H9 (cell line): ENCODE measurements around the gene SLC23A2. TPM values are rescaled to one million over a fixed set of nuclear protein-coding genes. Genes with fewer than 3 reads are reported as not detected.

Experiments
- DNase-seq: peaks from one replicate; pipeline ENCODE4 v3.0.0-alpha.2; 2017
- H2AFZ ChIP-seq: one replicate; pipeline ENCODE4 v1.6.1; 2013; ENCODE audit warnings: mild to moderate bottlenecking, low read length, control low read depth, moderate library complexity
- H2AK5ac ChIP-seq: 2 replicates; pipeline ENCODE4 v1.6.1; 2013; ENCODE audit warnings: low read length, control low read depth, mixed read lengths; ENCODE audit not compliant: insufficient read length
- H2BK120ac ChIP-seq: one replicate; pipeline ENCODE4 v1.6.1; 2013; ENCODE audit warnings: low read depth, mild to moderate bottlenecking, low read length, control low read depth, inconsistent platforms; ENCODE audit not compliant: poor library complexity, severe bottlenecking
- H2BK12ac ChIP-seq: 2 replicates; pipeline ENCODE4 v1.6.1; 2013; ENCODE audit warnings: low read length, control low read depth, mixed read lengths, low read depth; ENCODE audit not compliant: insufficient read length
- H2BK15ac ChIP-seq: 2 replicates; pipeline ENCODE4 v1.6.1; 2013; ENCODE audit warnings: low read depth, low read length, control low read depth
- H2BK20ac ChIP-seq: one replicate; pipeline ENCODE4 v1.6.1; 2013; ENCODE audit warnings: low read depth, mild to moderate bottlenecking, low read length, control low read depth, inconsistent platforms; ENCODE audit not compliant: poor library complexity, severe bottlenecking
- H2BK5ac ChIP-seq: 2 replicates; pipeline ENCODE4 v1.6.1; 2013; ENCODE audit warnings: low read length, control low read depth, mixed read lengths; ENCODE audit not compliant: insufficient read length
- H3K14ac ChIP-seq: 2 replicates; pipeline ENCODE4 v1.6.1; 2013; ENCODE audit warnings: low read length, control low read depth; ENCODE audit not compliant: insufficient read depth
- H3K18ac ChIP-seq: 2 replicates; pipeline ENCODE4 v1.6.1; 2013; ENCODE audit warnings: low read depth, mild to moderate bottlenecking, mixed read lengths, low read length, control low read depth; ENCODE audit not compliant: insufficient read length
- H3K23ac ChIP-seq: 2 replicates; pipeline ENCODE4 v1.6.1; 2013; ENCODE audit warnings: low read length, control low read depth, mixed read lengths, low read depth; ENCODE audit not compliant: insufficient read length
- H3K23me2 ChIP-seq: 2 replicates; pipeline ENCODE4 v1.6.1; 2013; ENCODE audit warnings: low read depth, mild to moderate bottlenecking, mixed read lengths, low read length, control low read depth; ENCODE audit not compliant: insufficient read length, poor library complexity, severe bottlenecking
- H3K27ac ChIP-seq: 2 replicates; pipeline ENCODE4 v1.5.1; 2013; ENCODE audit warnings: low read length, control low read depth, mixed read lengths, low read depth; ENCODE audit not compliant: insufficient read length
- H3K27me3 ChIP-seq: 2 replicates; pipeline ENCODE4 v1.6.1; 2013; ENCODE audit warnings: low read length, control low read depth, inconsistent platforms; ENCODE audit not compliant: insufficient read depth
- H3K4ac ChIP-seq: 2 replicates; pipeline ENCODE4 v1.6.1; 2013; ENCODE audit warnings: low read depth, mild to moderate bottlenecking, control low read depth, inconsistent platforms, low read length, moderate library complexity
- H3K4me1 ChIP-seq: 2 replicates; pipeline ENCODE4 v1.6.1; 2013; ENCODE audit warnings: low read length, control low read depth, inconsistent platforms; ENCODE audit not compliant: insufficient read depth
- H3K4me2 ChIP-seq: 2 replicates; pipeline ENCODE4 v1.6.1; 2013; ENCODE audit warnings: low read length, control low read depth, mixed read lengths; ENCODE audit not compliant: insufficient read length, insufficient read depth
- H3K56ac ChIP-seq: 2 replicates; pipeline ENCODE4 v1.6.1; 2013; ENCODE audit warnings: low read depth, mild to moderate bottlenecking, mixed read lengths, low read length, control low read depth; ENCODE audit not compliant: insufficient read length
- H3K79me1 ChIP-seq: 2 replicates; pipeline ENCODE4 v1.6.1; 2013; ENCODE audit warnings: low read depth, mild to moderate bottlenecking, moderate library complexity, low read length, control low read depth, inconsistent platforms; ENCODE audit not compliant: insufficient read depth, poor library complexity, severe bottlenecking
- H3K79me2 ChIP-seq: 2 replicates; pipeline ENCODE4 v1.6.1; 2013; ENCODE audit warnings: low read length, control low read depth, inconsistent platforms; ENCODE audit not compliant: insufficient read depth
- H3K9ac ChIP-seq: 2 replicates; pipeline ENCODE4 v1.6.1; 2013; ENCODE audit warnings: low read length, control low read depth, mixed read lengths; ENCODE audit not compliant: insufficient read length; ENCODE audit errors: extremely low read depth
- H3K9me3 ChIP-seq: one replicate; pipeline ENCODE4 v1.6.1; 2013; ENCODE audit warnings: low read depth, low read length, inconsistent platforms; ENCODE audit not compliant: control insufficient read depth
- H3T11ph ChIP-seq: one replicate; pipeline ENCODE4 v1.6.1; 2013; ENCODE audit warnings: mild to moderate bottlenecking, low read length, control low read depth, inconsistent platforms
- H4K20me1 ChIP-seq: one replicate; pipeline ENCODE4 v1.6.1; 2013; ENCODE audit not compliant: control insufficient read depth, insufficient read length, insufficient read depth
- H4K5ac ChIP-seq: 2 replicates; pipeline ENCODE4 v1.6.1; 2013; ENCODE audit warnings: low read depth, mild to moderate bottlenecking, mixed read lengths, low read length, control low read depth; ENCODE audit not compliant: insufficient read length
- H4K8ac ChIP-seq: replicated peaks from 2 replicates; pipeline ENCODE4 v1.6.1; 2013; ENCODE audit warnings: low read length, control low read depth, mixed read lengths, low read depth; ENCODE audit not compliant: insufficient read length
- H4K91ac ChIP-seq: 2 replicates; pipeline ENCODE4 v1.6.1; 2013; ENCODE audit warnings: low read depth, mild to moderate bottlenecking, moderate library complexity, mixed read lengths, low read length, control low read depth; ENCODE audit not compliant: insufficient read length
- H3K27ac Mint-ChIP-seq, 3 experiments: 2 replicates in 2 of 3; 3 replicates in 1 of 3; pipeline ENCODE4 v1.8.0; 2020 to 2021; ENCODE audit warnings: mixed read lengths in 3 of 3, mild to moderate bottlenecking in 1 of 3, moderate library complexity in 1 of 3
- H3K27me3 Mint-ChIP-seq: 2 replicates; pipeline ENCODE4 v1.8.0; 2021; ENCODE audit warnings: low read depth, mild to moderate bottlenecking, moderate library complexity, mixed read lengths
- H3K36me3 Mint-ChIP-seq, 3 experiments: 2 replicates in 2 of 3; 3 replicates in 1 of 3; pipeline ENCODE4 v1.8.0; 2020 to 2021; ENCODE audit warnings: low read depth in 3 of 3, mixed read lengths in 3 of 3; ENCODE audit not compliant: insufficient read depth in 1 of 3
- H3K4me1 Mint-ChIP-seq, 2 experiments: 2 replicates each; pipeline ENCODE4 v1.8.0; 2020; ENCODE audit warnings: mixed read lengths in 2 of 2
- H3K4me3 Mint-ChIP-seq, 2 experiments: 2 replicates in 1 of 2; 3 replicates in 1 of 2; pipeline ENCODE4 v1.8.0; 2020 to 2021; ENCODE audit warnings: mild to moderate bottlenecking in 2 of 2, mixed read lengths in 2 of 2, moderate library complexity in 1 of 2
- H3K9me3 Mint-ChIP-seq, 2 experiments: 2 replicates in 1 of 2; 3 replicates in 1 of 2; pipeline ENCODE4 v1.8.0; 2020; ENCODE audit warnings: mild to moderate bottlenecking in 2 of 2, mixed read lengths in 2 of 2, moderate library complexity in 1 of 2
- WGBS: extraction: QIAGEN DNeasy Blood & Tissue Kit; methylation state at CpG from one replicate; pipeline ENCODE4 v1.1.7; 2013; ENCODE audit warnings: missing lambda C conversion rate, low lambda C conversion rate, mixed read lengths; ENCODE audit not compliant: insufficient read length; ENCODE audit errors: extremely low coverage; 5-methylcytosine and 5-hydroxymethylcytosine counted together
- total RNA-seq: library from RNA; stranded (reverse); gene quantifications from 2 replicates; pipeline ENCODE4 v1.2.1, GENCODE V29; 2021
- TF ChIP-seq, protein P1 (sequence below): fragments of 200-600 bp; sonication (generic); conservative IDR thresholded peaks from 3 replicates; pipeline ENCODE4 v1.8.0; 2021; ENCODE audit warnings: antibody characterized with exemption, mild to moderate bottlenecking

SLC23A2 gene
- total RNA-seq, 1 experiment from 2014 or later: 16.5 TPM

DNA sequence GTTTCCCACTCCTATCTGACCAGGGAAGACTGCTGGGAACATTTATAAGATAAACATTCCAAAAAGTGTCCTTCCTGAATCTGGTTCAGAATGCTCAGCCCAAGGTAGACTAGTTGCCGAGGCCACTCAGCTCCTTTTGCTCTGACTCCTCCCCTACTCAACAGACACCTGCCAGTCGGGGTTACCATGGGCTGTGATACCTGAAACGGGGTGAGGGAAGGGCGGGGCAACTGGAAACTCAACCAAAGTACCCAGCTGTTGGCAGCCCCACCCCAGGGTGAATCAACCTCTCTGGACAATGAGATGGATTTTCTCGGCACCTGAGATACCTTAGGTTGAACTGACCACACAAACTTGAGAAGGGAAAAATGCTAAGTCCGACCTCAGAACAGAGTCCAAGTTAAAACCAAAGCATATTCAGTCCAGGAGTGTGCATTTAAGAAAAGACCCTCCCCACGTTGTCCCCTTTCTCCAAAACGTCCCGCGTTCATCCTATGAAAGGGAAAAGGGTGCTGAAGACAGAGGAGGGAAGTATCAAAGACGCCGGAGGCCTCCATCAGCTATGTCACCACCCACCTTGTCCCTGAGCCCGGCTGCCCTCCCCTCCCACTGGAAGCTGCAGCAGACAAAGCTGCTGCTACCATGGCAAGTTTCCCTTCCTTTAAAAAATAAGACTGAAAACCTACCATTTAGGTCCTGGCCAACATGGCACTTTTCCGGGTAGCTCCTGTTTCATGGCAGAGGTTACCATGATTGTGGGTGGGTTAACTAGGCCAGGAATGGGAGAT is 100.1 kb downstream of the SLC23A2 start:
- no peak overlapping the region for H4K5ac ChIP-seq
- no peak overlapping the region for H3K23ac ChIP-seq
- no peaks in the 10 kb centered on the region for H3K79me2 ChIP-seq
- no peak overlapping the region for H2AK5ac ChIP-seq
- no peak overlapping the region for H3K18ac ChIP-seq
- no peak overlapping the region for H4K8ac ChIP-seq
- H2BK120ac ChIP-seq: no peak overlapping the region
- H3K79me1 ChIP-seq: no peaks in the 10 kb centered on the region
- no peak overlapping the region for H3K9ac ChIP-seq
- DNase-seq: no peak
- peaks cover 13 to 21% of the 10 kb centered on the region in 2 experiments for H3K4me1 Mint-ChIP-seq
- H2BK15ac ChIP-seq: no peak overlapping the region
- TF ChIP-seq, protein P1, sequence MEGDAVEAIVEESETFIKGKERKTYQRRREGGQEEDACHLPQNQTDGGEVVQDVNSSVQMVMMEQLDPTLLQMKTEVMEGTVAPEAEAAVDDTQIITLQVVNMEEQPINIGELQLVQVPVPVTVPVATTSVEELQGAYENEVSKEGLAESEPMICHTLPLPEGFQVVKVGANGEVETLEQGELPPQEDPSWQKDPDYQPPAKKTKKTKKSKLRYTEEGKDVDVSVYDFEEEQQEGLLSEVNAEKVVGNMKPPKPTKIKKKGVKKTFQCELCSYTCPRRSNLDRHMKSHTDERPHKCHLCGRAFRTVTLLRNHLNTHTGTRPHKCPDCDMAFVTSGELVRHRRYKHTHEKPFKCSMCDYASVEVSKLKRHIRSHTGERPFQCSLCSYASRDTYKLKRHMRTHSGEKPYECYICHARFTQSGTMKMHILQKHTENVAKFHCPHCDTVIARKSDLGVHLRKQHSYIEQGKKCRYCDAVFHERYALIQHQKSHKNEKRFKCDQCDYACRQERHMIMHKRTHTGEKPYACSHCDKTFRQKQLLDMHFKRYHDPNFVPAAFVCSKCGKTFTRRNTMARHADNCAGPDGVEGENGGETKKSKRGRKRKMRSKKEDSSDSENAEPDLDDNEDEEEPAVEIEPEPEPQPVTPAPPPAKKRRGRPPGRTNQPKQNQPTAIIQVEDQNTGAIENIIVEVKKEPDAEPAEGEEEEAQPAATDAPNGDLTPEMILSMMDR: no peak
- H3K9me3 Mint-ChIP-seq: peaks cover 3 to 4% of the 10 kb centered on the region in 2 experiments; a peak in 4 of 5 replicates
- WGBS: no CpG with 5 or more reads among the region's 14 CpGs
- no peak overlapping the region; a peak in 1 of 7 replicates for H3K27ac Mint-ChIP-seq
- no peak overlapping the region for H2BK12ac ChIP-seq
- no peaks in the 10 kb centered on the region for H4K20me1 ChIP-seq
- no peaks in the 10 kb centered on the region; the same call in 1 of the 2 replicates for H3K27me3 Mint-ChIP-seq
- H4K91ac ChIP-seq: no peak overlapping the region
- no peaks in the 10 kb centered on the region for H3K23me2 ChIP-seq
- H3K4me2 ChIP-seq: no peak overlapping the region
- no peak overlapping the region for H2BK20ac ChIP-seq
- H2AFZ ChIP-seq: no peak overlapping the region
- no peak overlapping the region for H3K4me3 Mint-ChIP-seq
- no peak overlapping the region for H3K56ac ChIP-seq
- H3K4ac ChIP-seq: no peak overlapping the region
- H3K27ac ChIP-seq: no peak overlapping the region
- no peaks in the 10 kb centered on the region for H3K9me3 ChIP-seq
- H3K4me1 ChIP-seq: peaks cover 2% of the 10 kb centered on the region; the same call in 1 of the 2 replicates
- H3K14ac ChIP-seq: no peak overlapping the region
- no peak overlapping the region for H3T11ph ChIP-seq
- H3K27me3 ChIP-seq: no peaks in the 10 kb centered on the region
- H3K36me3 Mint-ChIP-seq: peaks cover 22 to 29% (median 22%) of the 10 kb centered on the region in 3 experiments
- H2BK5ac ChIP-seq: no peak overlapping the region
